ENCODE measurements around the gene PPFIBP1. TPM values are rescaled to one million over a fixed set of nuclear protein-coding genes. Genes with fewer than 3 reads are reported as not detected.

PPFIBP1 gene
- total and polyA plus RNA-seq, 2 of the 13 experiments (the other 11 are each of a cell fraction or from before 2014, with no cell fraction given) = 16.2 to 21.8 TPM

DNA sequence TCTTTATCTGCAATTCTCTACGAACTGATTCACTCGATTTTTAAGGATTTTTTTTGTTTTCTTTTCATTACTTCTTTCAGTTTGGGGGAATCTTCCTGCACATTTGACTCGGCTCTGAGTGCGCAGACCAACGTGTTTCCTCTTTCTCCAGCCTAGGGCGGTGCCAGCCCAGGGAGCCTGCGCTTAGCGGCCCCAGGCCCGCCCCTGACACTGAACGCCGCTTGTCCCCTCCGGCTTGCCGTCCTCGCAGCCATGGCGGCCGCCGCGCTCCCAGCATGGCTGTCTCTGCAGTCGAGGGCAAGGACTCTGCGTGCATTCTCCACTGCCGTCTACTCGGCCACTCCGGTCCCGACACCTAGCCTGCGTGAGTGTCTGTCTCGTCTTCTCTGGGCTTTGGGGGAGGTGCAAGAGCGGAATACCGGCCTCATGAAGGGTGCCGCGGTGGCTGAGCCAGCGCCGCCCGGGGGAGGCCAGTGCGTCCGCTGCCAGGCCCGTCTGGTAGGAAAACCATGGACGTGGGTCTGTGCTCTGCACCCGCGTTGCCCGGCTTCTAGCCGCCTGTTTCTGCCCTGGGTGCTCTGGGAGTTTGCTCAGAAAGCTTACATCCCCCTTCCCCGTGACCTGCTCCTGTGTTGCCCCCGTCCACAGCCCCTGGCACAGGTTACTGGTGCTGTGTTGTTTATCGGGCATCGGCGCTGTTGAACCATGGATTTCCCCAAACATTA, 186.7 kb downstream of the PPFIBP1 start, which contains the start of gene MRPS35 (continued):
- peak; percentile 89; the same call in 1 of the 2 replicates for TF ChIP-seq PAX8 (CRISPR knock-in tag; IDR thresholded peaks at IDR 0.05; ENCODE audit: borderline replicate concordance)
- peak; percentile 46; the same call in 1 of the 2 replicates for TF ChIP-seq RXRB (CRISPR knock-in tag; IDR thresholded peaks at IDR 0.05; ENCODE audit: borderline replicate concordance)
- no peak for TF ChIP-seq ATAD3A (CRISPR knock-in tag; IDR thresholded peaks at IDR 0.05)
- TF ChIP-seq MAF1 (CRISPR knock-in tag; IDR thresholded peaks at IDR 0.05; ENCODE audit: borderline replicate concordance) = peak; percentile 89; the same call in 1 of the 2 replicates
- peak; percentile 95 for TF ChIP-seq POLR2AphosphoS5 (IDR thresholded peaks at IDR 0.05; ENCODE audit: low read depth, low read length)
- TF ChIP-seq, protein P1, sequence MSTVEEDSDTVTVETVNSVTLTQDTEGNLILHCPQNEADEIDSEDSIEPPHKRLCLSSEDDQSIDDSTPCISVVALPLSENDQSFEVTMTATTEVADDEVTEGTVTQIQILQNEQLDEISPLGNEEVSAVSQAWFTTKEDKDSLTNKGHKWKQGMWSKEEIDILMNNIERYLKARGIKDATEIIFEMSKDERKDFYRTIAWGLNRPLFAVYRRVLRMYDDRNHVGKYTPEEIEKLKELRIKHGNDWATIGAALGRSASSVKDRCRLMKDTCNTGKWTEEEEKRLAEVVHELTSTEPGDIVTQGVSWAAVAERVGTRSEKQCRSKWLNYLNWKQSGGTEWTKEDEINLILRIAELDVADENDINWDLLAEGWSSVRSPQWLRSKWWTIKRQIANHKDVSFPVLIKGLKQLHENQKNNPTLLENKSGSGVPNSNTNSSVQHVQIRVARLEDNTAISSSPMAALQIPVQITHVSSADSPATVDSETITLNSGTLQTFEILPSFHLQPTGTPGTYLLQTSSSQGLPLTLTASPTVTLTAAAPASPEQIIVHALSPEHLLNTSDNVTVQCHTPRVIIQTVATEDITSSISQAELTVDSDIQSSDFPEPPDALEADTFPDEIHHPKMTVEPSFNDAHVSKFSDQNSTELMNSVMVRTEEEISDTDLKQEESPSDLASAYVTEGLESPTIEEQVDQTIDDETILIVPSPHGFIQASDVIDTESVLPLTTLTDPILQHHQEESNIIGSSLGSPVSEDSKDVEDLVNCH (CRISPR knock-in tag; IDR thresholded peaks at IDR 0.05) = no peak
- TF ChIP-seq HOXA5 (CRISPR knock-in tag; IDR thresholded peaks at IDR 0.05) = peak; percentile 97
- TF ChIP-seq, protein P2, sequence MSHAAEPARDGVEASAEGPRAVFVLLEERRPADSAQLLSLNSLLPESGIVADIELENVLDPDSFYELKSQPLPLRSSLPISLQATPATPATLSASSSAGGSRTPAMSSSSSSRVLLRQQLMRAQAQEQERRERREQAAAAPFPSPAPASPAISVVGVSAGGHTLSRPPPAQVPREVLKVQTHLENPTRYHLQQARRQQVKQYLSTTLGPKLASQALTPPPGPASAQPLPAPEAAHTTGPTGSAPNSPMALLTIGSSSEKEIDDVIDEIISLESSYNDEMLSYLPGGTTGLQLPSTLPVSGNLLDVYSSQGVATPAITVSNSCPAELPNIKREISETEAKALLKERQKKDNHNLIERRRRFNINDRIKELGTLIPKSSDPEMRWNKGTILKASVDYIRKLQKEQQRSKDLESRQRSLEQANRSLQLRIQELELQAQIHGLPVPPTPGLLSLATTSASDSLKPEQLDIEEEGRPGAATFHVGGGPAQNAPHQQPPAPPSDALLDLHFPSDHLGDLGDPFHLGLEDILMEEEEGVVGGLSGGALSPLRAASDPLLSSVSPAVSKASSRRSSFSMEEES (CRISPR knock-in tag; IDR thresholded peaks at IDR 0.05) = peak; percentile 36
- TF ChIP-seq SKI (IDR thresholded peaks at IDR 0.05; ENCODE audit: partially characterized antibody) = no peak
- TF ChIP-seq, protein P3, sequence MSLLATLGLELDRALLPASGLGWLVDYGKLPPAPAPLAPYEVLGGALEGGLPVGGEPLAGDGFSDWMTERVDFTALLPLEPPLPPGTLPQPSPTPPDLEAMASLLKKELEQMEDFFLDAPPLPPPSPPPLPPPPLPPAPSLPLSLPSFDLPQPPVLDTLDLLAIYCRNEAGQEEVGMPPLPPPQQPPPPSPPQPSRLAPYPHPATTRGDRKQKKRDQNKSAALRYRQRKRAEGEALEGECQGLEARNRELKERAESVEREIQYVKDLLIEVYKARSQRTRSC (CRISPR knock-in tag; IDR thresholded peaks at IDR 0.05; ENCODE audit: low read depth) = peak; percentile 77; the same call in 1 of the 2 replicates
- TF ChIP-seq ZFP36L2 (CRISPR knock-in tag; IDR thresholded peaks at IDR 0.05) = peak; percentile 76; the same call in 1 of the 2 replicates
- TF ChIP-seq SMAD9 (CRISPR knock-in tag; IDR thresholded peaks at IDR 0.05) = peak; percentile 91; the same call in 1 of the 2 replicates
- no peak for TF ChIP-seq SP1 (IDR thresholded peaks at IDR 0.05)
- TF ChIP-seq SP1 (CRISPR knock-in tag; IDR thresholded peaks at IDR 0.05) = peak; percentile 83
- no peak for TF ChIP-seq KAT2B (IDR thresholded peaks at IDR 0.05; ENCODE audit: borderline replicate concordance, low read depth, low read length)
- no peak for TF ChIP-seq ZKSCAN1 (IDR thresholded peaks at IDR 0.05; ENCODE audit: low read length)
- TF ChIP-seq CEBPB (IDR thresholded peaks at IDR 0.05; ENCODE audit: borderline replicate concordance, low read depth, low read length) = no peak
- TF ChIP-seq EP300 (IDR thresholded peaks at IDR 0.05; ENCODE audit: low read depth in 2 of 2, low read length in 2 of 2) = no peak
- peak; percentile 65 for TF ChIP-seq EP300 (CRISPR knock-in tag; IDR thresholded peaks at IDR 0.05; ENCODE audit: borderline replicate concordance)
- TF ChIP-seq FOSL2 (CRISPR knock-in tag; IDR thresholded peaks at IDR 0.05) = peak; percentile 59
- 0 out of 2 replicates have a peak, but pooled peaks have one; percentile 61 for TF ChIP-seq ZSCAN25 (CRISPR knock-in tag; IDR thresholded peaks at IDR 0.05)
- TF ChIP-seq SNRNP70 (IDR thresholded peaks at IDR 0.05; ENCODE audit: low read depth, low read length) = no peak
- TF ChIP-seq HCFC1 (IDR thresholded peaks at IDR 0.05; ENCODE audit: low read depth, low read length) = peak; percentile 56; the same call in 1 of the 2 replicates
- TF ChIP-seq SIX1 (CRISPR knock-in tag; IDR thresholded peaks at IDR 0.05; ENCODE audit: borderline replicate concordance) = no peak
- TF ChIP-seq NCOA1 (CRISPR knock-in tag; IDR thresholded peaks at IDR 0.05) = peak; percentile 95
- no peak for TF ChIP-seq ZNF282 (IDR thresholded peaks at IDR 0.05; ENCODE audit: partially characterized antibody)
- TF ChIP-seq ZNF709 (CRISPR knock-in tag; IDR thresholded peaks at IDR 0.05) = peak; percentile 80
- peak; percentile 46; the same call in 1 of the 2 replicates for TF ChIP-seq NCOA2 (CRISPR knock-in tag; IDR thresholded peaks at IDR 0.05)
- peak; percentile 97 for TF ChIP-seq RBFOX2 (IDR thresholded peaks at IDR 0.05; ENCODE audit: low read depth, low read length)
- TF ChIP-seq ZNF335 (CRISPR knock-in tag; IDR thresholded peaks at IDR 0.05) = no peak; the same call in 1 of the 2 replicates
